Glutamatergic neuron (in vitro differentiated cells): ENCODE results near the gene CASP2. TPM values are rescaled to one million over a fixed set of nuclear protein-coding genes. Genes with fewer than 3 reads are reported as not detected.

Experiments
- DNase-seq: peaks from one replicate; pipeline ENCODE4 v3.0.0; 2022
- H3K27ac Mint-ChIP-seq: one replicate; pipeline ENCODE4 v1.8.0; 2020; ENCODE audit warnings: mild to moderate bottlenecking, mixed read lengths, inconsistent platforms; ENCODE audit not compliant: unreplicated experiment
- H3K27me3 Mint-ChIP-seq: one replicate; pipeline ENCODE4 v1.8.0; 2020; ENCODE audit warnings: mild to moderate bottlenecking, moderate library complexity, mixed read lengths, inconsistent platforms; ENCODE audit not compliant: unreplicated experiment
- H3K36me3 Mint-ChIP-seq: one replicate; pipeline ENCODE4 v1.8.0; 2020; ENCODE audit warnings: mild to moderate bottlenecking, mixed read lengths, inconsistent platforms; ENCODE audit not compliant: unreplicated experiment
- H3K4me1 Mint-ChIP-seq: one replicate; pipeline ENCODE4 v1.8.0; 2020; ENCODE audit warnings: mild to moderate bottlenecking, low read depth, mixed read lengths, inconsistent platforms; ENCODE audit not compliant: unreplicated experiment
- H3K4me3 Mint-ChIP-seq: one replicate; pipeline ENCODE4 v1.8.0; 2020; ENCODE audit warnings: mild to moderate bottlenecking, mixed read lengths, inconsistent platforms; ENCODE audit not compliant: unreplicated experiment
- H3K9me3 Mint-ChIP-seq: one replicate; pipeline ENCODE4 v1.8.0; 2020; ENCODE audit warnings: mild to moderate bottlenecking, moderate library complexity, mixed read lengths, inconsistent platforms; ENCODE audit not compliant: unreplicated experiment
- total RNA-seq: library from RNA; stranded (reverse); fragmentation: NEBNext Ultra II Directional; extraction: Animal tissue kit (Norgen Biotek cat#: 25700); gene quantifications from one replicate; pipeline ENCODE4 v1.2.1, GENCODE V29; 2021; ENCODE audit not compliant: unreplicated experiment
- TF ChIP-seq, protein P1 (sequence below): fragments of 200-600 bp; sonication (generic); IDR thresholded peaks from one replicate; pipeline ENCODE4 v1.5.0; 2021; ENCODE audit not compliant: partially characterized antibody, unreplicated experiment

The CASP2 gene
- total RNA-seq, 1 donor from 2014 or later, result 59.2 TPM

DNA sequence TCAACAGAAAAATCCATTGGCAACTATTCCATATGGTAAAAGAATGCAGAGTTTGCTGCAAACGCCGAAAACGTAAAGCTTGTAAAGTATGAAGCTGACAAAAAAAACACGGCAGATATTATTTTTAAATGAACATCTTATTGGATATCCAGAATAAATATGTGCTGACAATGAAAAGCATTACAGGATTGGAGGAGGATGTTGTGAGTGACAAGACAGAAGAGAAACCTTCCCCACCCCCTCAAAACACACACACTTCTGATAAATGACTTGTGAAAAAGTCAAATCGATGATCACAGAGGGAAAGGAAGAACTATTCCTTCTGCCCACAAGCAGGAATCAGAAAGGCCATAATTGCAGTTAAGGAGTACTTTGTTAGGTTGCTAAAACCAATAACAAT lies 59.8 kb downstream of the CASP2 start:
- Mint-ChIP-seq H3K9me3 (peaks cover 12% of the 10 kb centered on the region), H3K36me3 (peaks cover 12% of the 10 kb centered on the region)

DNA sequence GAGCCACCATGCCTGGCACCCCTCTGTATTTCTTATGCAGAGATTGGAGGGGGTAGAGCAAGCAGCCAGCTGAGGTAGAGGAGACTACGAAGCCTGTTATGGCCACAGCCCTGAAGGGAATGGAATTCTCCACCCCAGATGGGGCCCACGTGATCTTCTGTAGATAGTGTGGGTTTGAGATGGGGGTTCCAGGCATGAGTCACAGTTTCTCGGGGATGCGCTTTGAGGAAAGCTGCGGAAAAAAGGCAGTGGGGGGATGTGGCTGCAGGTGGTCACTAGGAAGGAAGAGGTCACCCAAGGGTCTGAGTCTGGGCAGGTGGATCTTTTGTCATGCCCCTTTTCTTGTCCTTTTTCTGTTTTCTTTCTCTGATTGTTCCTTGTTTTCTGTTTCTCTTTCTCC lies 62.9 kb downstream of the CASP2 start:
- no peak for DNase-seq
- Mint-ChIP-seq H3K27me3 (peaks cover 9% of the 10 kb centered on the region), H3K9me3 (peaks cover 12% of the 10 kb centered on the region), H3K36me3 (peaks cover 24% of the 10 kb centered on the region), H3K4me3 (peak overlapping the region; percentile 47), H3K27ac (peak overlapping the region; percentile 49), H3K4me1 (peaks cover 28% of the 10 kb centered on the region)
- TF ChIP-seq, protein P1, sequence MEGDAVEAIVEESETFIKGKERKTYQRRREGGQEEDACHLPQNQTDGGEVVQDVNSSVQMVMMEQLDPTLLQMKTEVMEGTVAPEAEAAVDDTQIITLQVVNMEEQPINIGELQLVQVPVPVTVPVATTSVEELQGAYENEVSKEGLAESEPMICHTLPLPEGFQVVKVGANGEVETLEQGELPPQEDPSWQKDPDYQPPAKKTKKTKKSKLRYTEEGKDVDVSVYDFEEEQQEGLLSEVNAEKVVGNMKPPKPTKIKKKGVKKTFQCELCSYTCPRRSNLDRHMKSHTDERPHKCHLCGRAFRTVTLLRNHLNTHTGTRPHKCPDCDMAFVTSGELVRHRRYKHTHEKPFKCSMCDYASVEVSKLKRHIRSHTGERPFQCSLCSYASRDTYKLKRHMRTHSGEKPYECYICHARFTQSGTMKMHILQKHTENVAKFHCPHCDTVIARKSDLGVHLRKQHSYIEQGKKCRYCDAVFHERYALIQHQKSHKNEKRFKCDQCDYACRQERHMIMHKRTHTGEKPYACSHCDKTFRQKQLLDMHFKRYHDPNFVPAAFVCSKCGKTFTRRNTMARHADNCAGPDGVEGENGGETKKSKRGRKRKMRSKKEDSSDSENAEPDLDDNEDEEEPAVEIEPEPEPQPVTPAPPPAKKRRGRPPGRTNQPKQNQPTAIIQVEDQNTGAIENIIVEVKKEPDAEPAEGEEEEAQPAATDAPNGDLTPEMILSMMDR, result no peak

More for the DNA sequence above, 59.8 kb downstream of the CASP2 start:
- peaks cover 22% of the 10 kb centered on the region for H3K4me1 Mint-ChIP-seq
- TF ChIP-seq, protein P1, result no peak
- no peak overlapping the region for H3K27ac Mint-ChIP-seq
- DNase-seq, result no peak
- peaks cover 7% of the 10 kb centered on the region for H3K27me3 Mint-ChIP-seq
- no peak overlapping the region for H3K4me3 Mint-ChIP-seq

DNA sequence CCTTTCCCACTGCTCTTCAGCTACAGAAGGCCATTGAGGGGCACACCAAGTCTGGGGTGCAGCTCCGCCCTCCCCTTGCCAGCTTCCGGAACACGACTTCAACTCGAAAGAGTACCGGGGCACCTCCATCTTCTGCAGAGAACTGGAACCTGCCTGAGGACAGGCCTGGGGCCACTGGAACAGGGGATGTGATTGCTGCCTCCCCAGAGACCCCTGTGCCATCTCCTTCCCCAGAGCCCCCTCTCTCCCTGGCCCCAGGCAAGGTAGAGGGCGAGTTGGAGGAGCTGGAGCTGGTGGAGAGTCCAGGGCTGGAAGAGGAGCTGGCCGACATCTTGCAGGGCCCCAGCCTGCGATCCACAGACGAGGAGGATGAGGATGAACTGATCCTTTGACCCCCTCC lies 63.4 kb downstream of the CASP2 start:
- H3K4me1 Mint-ChIP-seq, result peaks cover 28% of the 10 kb centered on the region
- H3K27me3 Mint-ChIP-seq, result peaks cover 9% of the 10 kb centered on the region
- no peak overlapping the region for H3K4me3 Mint-ChIP-seq
- H3K36me3 Mint-ChIP-seq, result peaks cover 24% of the 10 kb centered on the region
- H3K27ac Mint-ChIP-seq, result peak overlapping the region; percentile 49
- TF ChIP-seq, protein P1, result no peak
- DNase-seq, result no peak
- H3K9me3 Mint-ChIP-seq, result peaks cover 12% of the 10 kb centered on the region

DNA sequence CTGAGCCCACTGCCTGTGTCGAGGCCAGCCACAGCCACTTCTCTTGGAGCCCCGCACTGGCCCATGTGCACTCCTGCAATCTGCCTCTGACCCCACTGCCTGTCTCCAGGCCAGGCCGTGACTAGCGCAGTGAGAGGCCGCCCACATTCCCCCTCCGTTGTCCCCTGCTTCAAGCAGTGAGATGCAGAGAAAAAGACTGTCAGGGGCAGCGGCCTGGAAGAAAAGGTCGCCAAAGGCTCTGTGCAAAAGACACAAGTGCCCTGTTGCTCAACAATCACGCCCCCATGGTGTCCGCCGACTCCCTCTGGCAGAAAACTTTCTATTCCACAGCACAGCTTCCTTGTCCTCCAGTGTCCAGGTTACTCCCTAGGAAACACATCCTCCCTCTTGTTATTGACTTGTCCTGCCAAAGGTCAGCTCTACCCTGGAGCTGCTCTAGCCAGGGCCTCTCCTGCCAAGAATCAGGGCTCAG lies 64.4 kb downstream of the CASP2 start:
- Mint-ChIP-seq H3K9me3 (peaks cover 12% of the 10 kb centered on the region), H3K36me3 (peaks cover 23% of the 10 kb centered on the region), H3K4me3 (no peak overlapping the region), H3K27me3 (peaks cover 9% of the 10 kb centered on the region), H3K4me1 (peaks cover 28% of the 10 kb centered on the region), H3K27ac (no peak overlapping the region)
- peak; percentile 27 for DNase-seq
- TF ChIP-seq, protein P1, result no peak

DNA sequence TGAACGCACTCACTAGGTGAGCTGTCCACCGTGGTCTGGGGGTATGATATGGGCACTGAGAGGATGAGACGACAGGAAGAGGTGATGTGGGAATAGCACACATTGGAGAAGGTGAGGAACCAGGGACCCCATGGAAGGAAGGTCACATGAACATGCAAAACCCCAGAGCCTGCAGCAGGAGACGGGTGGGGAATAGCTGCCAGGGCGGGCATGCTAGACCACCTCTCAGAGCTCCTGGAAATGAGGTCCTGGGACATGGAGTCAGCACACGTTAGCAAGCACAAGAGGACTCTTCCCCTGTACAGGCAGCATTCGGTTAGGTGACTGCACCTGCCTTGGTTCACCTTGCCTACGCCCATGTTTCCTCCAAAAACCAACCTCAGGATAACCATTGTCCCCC lies 66.2 kb downstream of the CASP2 start:
- peaks cover 29% of the 10 kb centered on the region for H3K4me1 Mint-ChIP-seq
- peaks cover 9% of the 10 kb centered on the region for H3K9me3 Mint-ChIP-seq
- TF ChIP-seq, protein P1, result no peak
- H3K36me3 Mint-ChIP-seq, result peaks cover 21% of the 10 kb centered on the region
- no peak for DNase-seq
- H3K27me3 Mint-ChIP-seq, result peaks cover 11% of the 10 kb centered on the region
- H3K27ac Mint-ChIP-seq, result no peak overlapping the region
- no peak overlapping the region for H3K4me3 Mint-ChIP-seq
